GM12878 (cell line): ENCODE results near the gene ALDOB. TPM values are rescaled to one million over a fixed set of nuclear protein-coding genes. Genes with fewer than 3 reads are reported as not detected.

Source experiments
- ATAC-seq: fragments of 200-7000 bp; cut with Tn5 transposase; 3 replicates; pipeline ENCODE4 v1.9.1; 2020; ENCODE audit warnings: mild to moderate bottlenecking, moderate library complexity
- BruUV-seq: library from RNA; stranded (reverse); fragments of 400-500 nt; replicated peaks from 2 replicates; lab custom pipeline; 2021; lab: Mats Ljungman, UMichigan
- CTCF ChIA-PET: fragments of 300-600 bp; sonication (Branson Sonifier 250); formaldehyde crosslinking; extraction: SDS; loops from one replicate; lab custom pipeline; 2021; ENCODE audit warnings: inconsistent platforms; lab: Yijun Ruan, JAX
- POLR2A ChIA-PET: fragments of 350-600 bp; formaldehyde crosslinking; extraction: SDS; loops from one replicate; lab custom pipeline; 2021; ENCODE audit warnings: inconsistent platforms; lab: Charles Lee
- RAD21 ChIA-PET: fragments of 300-600 bp; sonication (Branson Sonifier 250); formaldehyde crosslinking; loops from one replicate; lab custom pipeline; 2023; ENCODE audit warnings: antibody characterized with exemption; ENCODE audit not compliant: unreplicated experiment; lab: Charles Lee
- SMC1A ChIA-PET: fragments of 300-600 bp; sonication (Branson Sonifier 250); formaldehyde crosslinking; loops from one replicate; lab custom pipeline; 2023; ENCODE audit not compliant: unreplicated experiment, uncharacterized antibody; lab: Charles Lee
- DNase-seq: peaks from one replicate; pipeline ENCODE4 v3.0.0-alpha.2; 2011; ENCODE audit warnings: low read depth, low spot score
- FAIRE-seq: peaks from 3 replicates; lab custom pipeline; 2011; peaks lifted over from hg19 to GRCh38; lab: Jason Lieb, UNC
- H2AFZ ChIP-seq: 2 replicates; pipeline ENCODE4 v1.6.0; 2011; ENCODE audit warnings: low read depth, low read length, control low read depth; ENCODE audit not compliant: control insufficient read depth
- H3K27ac ChIP-seq: 2 replicates; pipeline ENCODE4 v1.5.1; 2011; ENCODE audit warnings: control low read depth; ENCODE audit not compliant: control insufficient read depth, insufficient read depth
- H3K27me3 ChIP-seq, 2 experiments: replicated peaks in 1 of 2; 2 replicates each; pipeline versions ENCODE4 v1.6.0 to v1.6.1; 2011; ENCODE audit warnings: low read length in 1 of 2; ENCODE audit not compliant: control insufficient read depth in 2 of 2, insufficient read depth in 2 of 2
- H3K36me3 ChIP-seq, 2 experiments: 2 replicates each; pipeline ENCODE4 v1.5.1; 2011; ENCODE audit warnings: low read length in 1 of 2; ENCODE audit not compliant: control insufficient read depth in 2 of 2, insufficient read depth in 2 of 2
- H3K4me1 ChIP-seq: 2 replicates; pipeline ENCODE4 v1.6.1; 2011; ENCODE audit warnings: mild to moderate bottlenecking, low read length, moderate library complexity, mixed read lengths; ENCODE audit not compliant: control insufficient read depth, insufficient read depth
- H3K4me2 ChIP-seq: 2 replicates; pipeline ENCODE4 v1.6.0; 2011; ENCODE audit warnings: control low read depth; ENCODE audit not compliant: control insufficient read depth, insufficient read depth
- H3K4me3 ChIP-seq: fragments of 200-600 bp; sonication (generic); 2 replicates; pipeline ENCODE4 v1.5.1; 2016
- H3K79me2 ChIP-seq: 2 replicates; pipeline ENCODE4 v1.6.0; 2011; ENCODE audit warnings: low read length; ENCODE audit not compliant: control insufficient read depth, insufficient read depth
- H3K9ac ChIP-seq: 2 replicates; pipeline ENCODE4 v1.8.0; 2011; ENCODE audit warnings: low read length, control low read depth, mixed read lengths; ENCODE audit not compliant: control insufficient read depth, insufficient read depth
- H3K9me3 ChIP-seq: replicated peaks from 3 replicates; pipeline ENCODE4 v1.5.1; 2011; ENCODE audit warnings: mild to moderate bottlenecking, low read length; ENCODE audit not compliant: control insufficient read depth, insufficient read depth
- H4K20me1 ChIP-seq: 2 replicates; pipeline ENCODE4 v1.6.0; 2011; ENCODE audit not compliant: control insufficient read depth, insufficient read depth
- CBX3 ChIP-seq: fragments of 200-600 bp; sonication (generic); IDR thresholded peaks from 2 replicates; pipeline ENCODE4 v1.6.1; 2016; ENCODE audit warnings: low read depth, borderline replicate concordance
- EZH2 ChIP-seq: IDR thresholded peaks from 2 replicates; pipeline ENCODE4 v1.6.1; 2012; ENCODE audit warnings: low read depth, mild to moderate bottlenecking, control low read depth, inconsistent platforms, low read length, borderline replicate concordance; ENCODE audit not compliant: control insufficient read depth
- HDAC2 ChIP-seq: fragments of 200-600 bp; sonication (generic); IDR thresholded peaks from 2 replicates; pipeline ENCODE4 v1.6.1; 2017
- HDAC6 ChIP-seq: fragments of 200-600 bp; sonication (generic); IDR thresholded peaks from one replicate; pipeline ENCODE4 v1.8.0; 2017; ENCODE audit warnings: antibody characterized with exemption; ENCODE audit not compliant: unreplicated experiment
- NFYA ChIP-seq: IDR thresholded peaks from 2 replicates; pipeline ENCODE4 v1.6.1; 2011; ENCODE audit warnings: low read depth, mild to moderate bottlenecking, low read length, improper control_type of control experiment, borderline replicate concordance
- SIX5 ChIP-seq: IDR thresholded peaks from 2 replicates; pipeline ENCODE4 v1.6.1; 2011; ENCODE audit warnings: mild to moderate bottlenecking, low read depth, low read length, moderate library complexity; ENCODE audit not compliant: severe bottlenecking
- SMC3 ChIP-seq: IDR thresholded peaks from 2 replicates; pipeline ENCODE4 v1.6.1; 2011; ENCODE audit warnings: low read length, improper control_type of control experiment, borderline replicate concordance
- SREBF1 ChIP-seq: IDR thresholded peaks from 2 replicates; pipeline ENCODE4 v1.6.1; 2012; ENCODE audit warnings: mild to moderate bottlenecking, low read length
- TCF12 ChIP-seq: IDR thresholded peaks from 2 replicates; pipeline ENCODE4 v1.6.1; 2011; ENCODE audit warnings: low read depth, mild to moderate bottlenecking, low read length
- ZZZ3 ChIP-seq: IDR thresholded peaks from 2 replicates; pipeline ENCODE4 v1.6.1; 2011; ENCODE audit warnings: low read depth; ENCODE audit not compliant: control insufficient read depth, insufficient read length
- WGBS: methylation state at CpG from one replicate; pipeline ENCODE4 v1.1.6; 2016; ENCODE audit warnings: low lambda C conversion rate; ENCODE audit not compliant: insufficient replicate concordance, insufficient coverage; ENCODE audit errors: missing lambda C conversion rate; 5-methylcytosine and 5-hydroxymethylcytosine counted together
- in situ Hi-C: fragments of 300-500 bp; cut with MboI; formaldehyde crosslinking; loops from 9 replicates; pipeline ENCODE4 v1.14.3; 2018; ENCODE audit warnings: mixed read lengths
- intact Hi-C: fragments of 100-400 bp; cut with micrococcal nuclease; formaldehyde crosslinking; loops from one replicate; pipeline ENCODE4 v1.14.2; 2022; ENCODE audit not compliant: unreplicated experiment
- polyA plus RNA-seq, 11 experiments: library from polyadenylated mRNA; depleted of rRNA in 4 of 11; unstranded in 6 of 11; stranded (reverse) in 5 of 11; fragments of >200 nt; fragmentation: Nextera tagmentation in 4 of 11; fragmentation: Illumina TruSeq in 1 of 11; extraction: Ambion mirVana in 4 of 11; extraction: Trizol in 1 of 11; gene quantifications; 1 replicate in 1 of 11; 2 replicates in 10 of 11; pipeline versions ENCODE4 v1.2.1 to v1.2.3, GENCODE V29; 2011 to 2016; ENCODE audit warnings: inconsistent platforms in 2 of 11, missing spikeins in 2 of 11, low read depth in 1 of 11
- total RNA-seq, 4 experiments: library from RNA; depleted of rRNA in 3 of 4; stranded (reverse); fragments of >200 nt in 3 of 4; fragmentation: Illumina TruSeq in 1 of 4; extraction: Trizol in 1 of 4; gene quantifications; 2 replicates each; pipeline versions ENCODE4 v1.2.1 to v1.2.3, GENCODE V29; 2013 to 2021
- TF ChIP-seq, protein P1 (sequence below): fragments of 150-350 bp; IDR thresholded peaks from 2 replicates; pipeline ENCODE4 v1.6.1; 2014; ENCODE audit warnings: mild to moderate bottlenecking, low read depth, low read length
- TF ChIP-seq, protein P2 (sequence below): IDR thresholded peaks from 2 replicates; pipeline ENCODE4 v1.6.1; 2012; ENCODE audit warnings: improper control_type of control experiment, low read depth, low read length; ENCODE audit not compliant: insufficient replicate concordance
- TF ChIP-seq, protein P3 (sequence below): fragments of 450-650 bp; conservative IDR thresholded peaks from 2 replicates; pipeline ENCODE4 v1.6.1; 2017; ENCODE audit warnings: mild to moderate bottlenecking, moderate library complexity

Gene ALDOB
- total and polyA plus RNA-seq, 10 of the 15 experiments (the other 5 are each of a cell fraction or from before 2014, with no cell fraction given): 0.03 to 0.82 (median 0.04) TPM; not detected in 7

DNA sequence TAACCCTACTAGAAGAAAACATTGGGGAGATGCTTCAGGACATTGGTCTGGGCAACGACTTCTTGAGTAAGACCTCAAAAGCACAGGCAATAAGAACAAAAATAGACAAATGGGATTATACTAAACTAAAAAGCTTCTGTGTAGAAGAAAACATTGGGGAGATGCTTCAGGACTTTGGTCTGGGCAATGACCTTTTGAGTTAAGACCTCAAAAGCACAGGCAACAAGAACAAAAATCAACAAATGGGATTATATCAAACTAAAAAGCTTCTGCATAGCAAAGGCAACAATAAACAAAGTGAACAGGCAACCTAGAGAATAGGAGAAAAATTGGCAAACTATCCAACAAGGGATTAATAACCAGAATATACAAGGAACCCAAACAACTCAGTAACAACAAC is 40.9 kb downstream of the ALDOB start (continued):
- TF ChIP-seq NFYA (no peak), TCF12 (no peak), HDAC6 (no peak)
- TF ChIP-seq, protein P1, sequence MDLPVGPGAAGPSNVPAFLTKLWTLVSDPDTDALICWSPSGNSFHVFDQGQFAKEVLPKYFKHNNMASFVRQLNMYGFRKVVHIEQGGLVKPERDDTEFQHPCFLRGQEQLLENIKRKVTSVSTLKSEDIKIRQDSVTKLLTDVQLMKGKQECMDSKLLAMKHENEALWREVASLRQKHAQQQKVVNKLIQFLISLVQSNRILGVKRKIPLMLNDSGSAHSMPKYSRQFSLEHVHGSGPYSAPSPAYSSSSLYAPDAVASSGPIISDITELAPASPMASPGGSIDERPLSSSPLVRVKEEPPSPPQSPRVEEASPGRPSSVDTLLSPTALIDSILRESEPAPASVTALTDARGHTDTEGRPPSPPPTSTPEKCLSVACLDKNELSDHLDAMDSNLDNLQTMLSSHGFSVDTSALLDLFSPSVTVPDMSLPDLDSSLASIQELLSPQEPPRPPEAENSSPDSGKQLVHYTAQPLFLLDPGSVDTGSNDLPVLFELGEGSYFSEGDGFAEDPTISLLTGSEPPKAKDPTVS: no peak

DNA sequence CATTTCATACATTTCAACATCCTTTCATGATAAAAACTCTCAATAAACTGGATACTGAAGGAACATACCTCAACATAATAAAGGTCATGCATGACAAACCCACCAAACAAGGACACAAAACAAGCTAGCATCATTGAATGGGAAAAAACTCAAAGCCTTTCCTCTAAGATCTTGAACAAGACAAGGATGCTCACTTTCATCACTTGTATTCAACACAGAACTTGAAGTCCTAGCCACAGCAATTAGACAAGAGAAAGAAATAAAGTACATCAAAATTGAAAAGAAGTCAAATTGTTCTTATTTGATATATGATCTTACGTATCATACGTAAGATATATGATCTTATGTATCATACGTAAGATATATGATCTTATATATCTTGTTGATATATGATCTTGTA is 42.4 kb downstream of the ALDOB start:
- no peak overlapping the region for H3K4me3 ChIP-seq
- intact Hi-C loops: no loop called here
- ChIA-PET SMC1A (interaction anchor here (1.0 kb wide), 1 partner anchor 140 kb away, joined by 3 read pairs; no protein-coding TSS in a partner anchor), CTCF (interaction anchor here (0.9 to 1.1 kb wide), 2 partner anchors 20 to 26 kb away, joined by 3 read pairs; no protein-coding TSS in a partner anchor), RAD21 (no interaction called here), POLR2A (no interaction called here)
- no peaks in the 10 kb centered on the region for H3K4me1 ChIP-seq
- FAIRE-seq (no peak), DNase-seq (no peak), ATAC-seq (no peak)
- in situ Hi-C loops: no loop called here
- no peaks in the 10 kb centered on the region for H3K27me3 ChIP-seq
- no peak overlapping the region for H3K4me2 ChIP-seq
- no peak overlapping the region for H3K27ac ChIP-seq
- H3K9ac ChIP-seq: no peak overlapping the region
- H3K9me3 ChIP-seq: peaks cover 9% of the 10 kb centered on the region; the same call in 2 of the 3 replicates
- 95% methylated on average over 3 of the region's 3 CpGs for WGBS
- no peaks in the 10 kb centered on the region for H4K20me1 ChIP-seq
- no TSS peak for BruUV-seq
- H3K36me3 ChIP-seq: peaks cover 0 to 11% of the 10 kb centered on the region in 2 experiments; a peak in 1 of 4 replicates
- H3K79me2 ChIP-seq: peaks cover 56% of the 10 kb centered on the region
- no peak overlapping the region for H2AFZ ChIP-seq
- TF ChIP-seq SIX5 (no peak), SMC3 (no peak), CBX3 (no peak), ZZZ3 (no peak), EZH2 (no peak), SREBF1 (no peak), HDAC2 (no peak)
- TF ChIP-seq, protein P2, sequence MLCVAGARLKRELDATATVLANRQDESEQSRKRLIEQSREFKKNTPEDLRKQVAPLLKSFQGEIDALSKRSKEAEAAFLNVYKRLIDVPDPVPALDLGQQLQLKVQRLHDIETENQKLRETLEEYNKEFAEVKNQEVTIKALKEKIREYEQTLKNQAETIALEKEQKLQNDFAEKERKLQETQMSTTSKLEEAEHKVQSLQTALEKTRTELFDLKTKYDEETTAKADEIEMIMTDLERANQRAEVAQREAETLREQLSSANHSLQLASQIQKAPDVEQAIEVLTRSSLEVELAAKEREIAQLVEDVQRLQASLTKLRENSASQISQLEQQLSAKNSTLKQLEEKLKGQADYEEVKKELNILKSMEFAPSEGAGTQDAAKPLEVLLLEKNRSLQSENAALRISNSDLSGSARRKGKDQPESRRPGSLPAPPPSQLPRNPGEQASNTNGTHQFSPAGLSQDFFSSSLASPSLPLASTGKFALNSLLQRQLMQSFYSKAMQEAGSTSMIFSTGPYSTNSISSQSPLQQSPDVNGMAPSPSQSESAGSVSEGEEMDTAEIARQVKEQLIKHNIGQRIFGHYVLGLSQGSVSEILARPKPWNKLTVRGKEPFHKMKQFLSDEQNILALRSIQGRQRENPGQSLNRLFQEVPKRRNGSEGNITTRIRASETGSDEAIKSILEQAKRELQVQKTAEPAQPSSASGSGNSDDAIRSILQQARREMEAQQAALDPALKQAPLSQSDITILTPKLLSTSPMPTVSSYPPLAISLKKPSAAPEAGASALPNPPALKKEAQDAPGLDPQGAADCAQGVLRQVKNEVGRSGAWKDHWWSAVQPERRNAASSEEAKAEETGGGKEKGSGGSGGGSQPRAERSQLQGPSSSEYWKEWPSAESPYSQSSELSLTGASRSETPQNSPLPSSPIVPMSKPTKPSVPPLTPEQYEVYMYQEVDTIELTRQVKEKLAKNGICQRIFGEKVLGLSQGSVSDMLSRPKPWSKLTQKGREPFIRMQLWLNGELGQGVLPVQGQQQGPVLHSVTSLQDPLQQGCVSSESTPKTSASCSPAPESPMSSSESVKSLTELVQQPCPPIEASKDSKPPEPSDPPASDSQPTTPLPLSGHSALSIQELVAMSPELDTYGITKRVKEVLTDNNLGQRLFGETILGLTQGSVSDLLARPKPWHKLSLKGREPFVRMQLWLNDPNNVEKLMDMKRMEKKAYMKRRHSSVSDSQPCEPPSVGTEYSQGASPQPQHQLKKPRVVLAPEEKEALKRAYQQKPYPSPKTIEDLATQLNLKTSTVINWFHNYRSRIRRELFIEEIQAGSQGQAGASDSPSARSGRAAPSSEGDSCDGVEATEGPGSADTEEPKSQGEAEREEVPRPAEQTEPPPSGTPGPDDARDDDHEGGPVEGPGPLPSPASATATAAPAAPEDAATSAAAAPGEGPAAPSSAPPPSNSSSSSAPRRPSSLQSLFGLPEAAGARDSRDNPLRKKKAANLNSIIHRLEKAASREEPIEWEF: no peak
- TF ChIP-seq, protein P3, sequence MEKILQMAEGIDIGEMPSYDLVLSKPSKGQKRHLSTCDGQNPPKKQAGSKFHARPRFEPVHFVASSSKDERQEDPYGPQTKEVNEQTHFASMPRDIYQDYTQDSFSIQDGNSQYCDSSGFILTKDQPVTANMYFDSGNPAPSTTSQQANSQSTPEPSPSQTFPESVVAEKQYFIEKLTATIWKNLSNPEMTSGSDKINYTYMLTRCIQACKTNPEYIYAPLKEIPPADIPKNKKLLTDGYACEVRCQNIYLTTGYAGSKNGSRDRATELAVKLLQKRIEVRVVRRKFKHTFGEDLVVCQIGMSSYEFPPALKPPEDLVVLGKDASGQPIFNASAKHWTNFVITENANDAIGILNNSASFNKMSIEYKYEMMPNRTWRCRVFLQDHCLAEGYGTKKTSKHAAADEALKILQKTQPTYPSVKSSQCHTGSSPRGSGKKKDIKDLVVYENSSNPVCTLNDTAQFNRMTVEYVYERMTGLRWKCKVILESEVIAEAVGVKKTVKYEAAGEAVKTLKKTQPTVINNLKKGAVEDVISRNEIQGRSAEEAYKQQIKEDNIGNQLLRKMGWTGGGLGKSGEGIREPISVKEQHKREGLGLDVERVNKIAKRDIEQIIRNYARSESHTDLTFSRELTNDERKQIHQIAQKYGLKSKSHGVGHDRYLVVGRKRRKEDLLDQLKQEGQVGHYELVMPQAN: no peak
